Smooth muscle cell (in vitro differentiated cells): Measurements from ENCODE around the gene CDK6. TPM values are rescaled to one million over a fixed set of nuclear protein-coding genes. Genes with fewer than 3 reads are reported as not detected.

Experiments
- DNase-seq: peaks from one replicate; lab custom pipeline; 2025; ENCODE audit not compliant: unreplicated experiment; lab: John Stamatoyannopoulos, UW
- H2AFZ ChIP-seq: fragments of 200-600 bp; sonication (generic); 2 replicates; pipeline ENCODE4 v1.6.0; 2016; ENCODE audit warnings: antibody characterized with exemption, low read depth, mild to moderate bottlenecking
- H3F3A ChIP-seq: fragments of 200-600 bp; sonication (generic); 2 replicates; pipeline ENCODE4 v1.6.0; 2017; ENCODE audit warnings: antibody characterized with exemption, low read depth
- H3K27ac ChIP-seq: fragments of 200-600 bp; sonication (generic); 2 replicates; pipeline ENCODE4 v1.5.1; 2016; ENCODE audit warnings: low read depth, mild to moderate bottlenecking
- H3K27me3 ChIP-seq: fragments of 200-600 bp; sonication (generic); 2 replicates; pipeline ENCODE4 v1.6.1; 2016; ENCODE audit warnings: low read depth, mild to moderate bottlenecking
- H3K36me3 ChIP-seq: fragments of 200-600 bp; sonication (generic); 2 replicates; pipeline ENCODE4 v1.5.1; 2016; ENCODE audit warnings: low read depth
- H3K4me1 ChIP-seq: fragments of 200-600 bp; sonication (generic); 2 replicates; pipeline ENCODE4 v1.5.1; 2016; ENCODE audit warnings: low read depth
- H3K4me2 ChIP-seq: fragments of 200-600 bp; sonication (generic); 2 replicates; pipeline ENCODE4 v1.6.0; 2016; ENCODE audit warnings: mild to moderate bottlenecking
- H3K4me3 ChIP-seq: fragments of 200-600 bp; sonication (generic); 2 replicates; pipeline ENCODE4 v1.5.1; 2016; ENCODE audit warnings: mild to moderate bottlenecking
- H3K79me2 ChIP-seq: fragments of 200-600 bp; sonication (generic); 2 replicates; pipeline ENCODE4 v1.6.0; 2016; ENCODE audit warnings: low read depth, mild to moderate bottlenecking
- H3K9ac ChIP-seq: fragments of 200-600 bp; sonication (generic); 2 replicates; pipeline ENCODE4 v1.6.0; 2016; ENCODE audit warnings: low read depth
- H3K9me3 ChIP-seq: fragments of 200-600 bp; sonication (generic); replicated peaks from 2 replicates; pipeline ENCODE4 v1.5.1; 2016; ENCODE audit warnings: low read depth
- H4K20me1 ChIP-seq: fragments of 200-600 bp; sonication (generic); 2 replicates; pipeline ENCODE4 v1.6.0; 2016; ENCODE audit warnings: low read depth
- WGBS: methylation state at CpG from one replicate; pipeline ENCODE4 v1.1.7; 2016; ENCODE audit warnings: low lambda C conversion rate; 5-methylcytosine and 5-hydroxymethylcytosine counted together
- polyA plus RNA-seq: library from polyadenylated mRNA; unstranded; fragments of >200 nt; fragmentation: Nextera tagmentation; extraction: Ambion mirVana; gene quantifications from 2 replicates; pipeline ENCODE4 v1.2.1, GENCODE V29; 2016
- total RNA-seq: library from RNA; depleted of rRNA; stranded (reverse); fragments of >200 nt; gene quantifications from 2 replicates; pipeline ENCODE4 v1.2.3, GENCODE V29; 2014
- TF ChIP-seq, protein P1 (sequence below): fragments of 200-600 bp; sonication (generic); IDR thresholded peaks from 2 replicates; pipeline ENCODE4 v1.5.1; 2017; ENCODE audit warnings: borderline replicate concordance, mild to moderate bottlenecking, antibody characterized with exemption; ENCODE audit not compliant: insufficient read depth, poor library complexity, severe bottlenecking

The CDK6 gene
- total and polyA plus RNA-seq, 2 experiments from 2014 or later: 34.2 to 99.2 TPM

DNA sequence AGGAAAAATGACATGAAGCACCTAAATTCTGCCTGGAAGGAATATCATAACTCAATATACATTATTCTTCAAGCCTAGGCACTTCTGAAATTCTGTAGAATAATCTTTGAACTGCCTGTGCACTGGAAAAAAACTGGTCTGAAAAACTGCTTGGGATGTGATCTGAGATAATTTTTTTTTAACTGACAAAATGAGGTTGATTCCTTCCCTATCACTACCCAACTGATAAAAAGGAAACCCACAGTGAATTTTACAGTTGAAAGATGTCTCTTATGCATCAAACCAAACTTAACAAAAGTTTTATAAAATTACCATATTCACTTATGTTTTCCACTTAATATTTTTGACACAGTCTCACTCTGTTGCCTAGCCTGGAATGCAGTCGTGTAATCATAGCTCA, 179.0 kb downstream of the CDK6 start:
- H3K4me1 ChIP-seq: no peaks in the 10 kb centered on the region
- no peak overlapping the region for H2AFZ ChIP-seq
- no peaks in the 10 kb centered on the region for H3K36me3 ChIP-seq
- TF ChIP-seq, protein P1, sequence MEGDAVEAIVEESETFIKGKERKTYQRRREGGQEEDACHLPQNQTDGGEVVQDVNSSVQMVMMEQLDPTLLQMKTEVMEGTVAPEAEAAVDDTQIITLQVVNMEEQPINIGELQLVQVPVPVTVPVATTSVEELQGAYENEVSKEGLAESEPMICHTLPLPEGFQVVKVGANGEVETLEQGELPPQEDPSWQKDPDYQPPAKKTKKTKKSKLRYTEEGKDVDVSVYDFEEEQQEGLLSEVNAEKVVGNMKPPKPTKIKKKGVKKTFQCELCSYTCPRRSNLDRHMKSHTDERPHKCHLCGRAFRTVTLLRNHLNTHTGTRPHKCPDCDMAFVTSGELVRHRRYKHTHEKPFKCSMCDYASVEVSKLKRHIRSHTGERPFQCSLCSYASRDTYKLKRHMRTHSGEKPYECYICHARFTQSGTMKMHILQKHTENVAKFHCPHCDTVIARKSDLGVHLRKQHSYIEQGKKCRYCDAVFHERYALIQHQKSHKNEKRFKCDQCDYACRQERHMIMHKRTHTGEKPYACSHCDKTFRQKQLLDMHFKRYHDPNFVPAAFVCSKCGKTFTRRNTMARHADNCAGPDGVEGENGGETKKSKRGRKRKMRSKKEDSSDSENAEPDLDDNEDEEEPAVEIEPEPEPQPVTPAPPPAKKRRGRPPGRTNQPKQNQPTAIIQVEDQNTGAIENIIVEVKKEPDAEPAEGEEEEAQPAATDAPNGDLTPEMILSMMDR: no peak
- no peak overlapping the region for H3K9ac ChIP-seq
- peaks cover 59% of the 10 kb centered on the region for H4K20me1 ChIP-seq
- H3F3A ChIP-seq: peaks cover 6% of the 10 kb centered on the region
- WGBS: 95% methylated on average over 1 of the region's 1 CpG
- no peaks in the 10 kb centered on the region for H3K27me3 ChIP-seq
- H3K27ac ChIP-seq: no peak overlapping the region
- no peaks in the 10 kb centered on the region for H3K9me3 ChIP-seq
- peaks cover 25% of the 10 kb centered on the region for H3K79me2 ChIP-seq
- DNase-seq: no peak
- H3K4me3 ChIP-seq: no peak overlapping the region
- no peak overlapping the region for H3K4me2 ChIP-seq

DNA sequence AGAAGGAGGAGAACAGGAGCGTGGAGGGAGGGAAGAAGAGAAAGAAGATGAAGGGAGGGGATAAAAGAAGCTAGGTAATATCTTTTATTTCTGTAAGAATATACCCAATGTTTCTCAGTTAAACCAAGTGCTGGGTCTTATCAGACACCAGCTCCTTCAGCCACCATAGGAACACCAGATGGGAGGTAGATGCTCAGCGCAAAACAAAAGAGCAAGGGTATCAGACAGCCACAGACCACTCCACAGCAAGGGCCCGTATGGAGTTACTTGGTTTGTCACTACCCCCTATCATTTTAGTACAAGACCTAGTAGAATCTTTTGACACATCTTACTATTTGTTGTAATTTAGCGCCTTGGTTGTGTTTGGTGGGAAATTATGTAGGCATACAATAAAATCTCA, 180.3 kb downstream of the CDK6 start:
- Histone ChIP-seq H3K9ac (no peak overlapping the region), H2AFZ (no peak overlapping the region), H3K4me1 (no peaks in the 10 kb centered on the region), H3K27ac (no peak overlapping the region), H3K4me2 (no peak overlapping the region), H3K36me3 (no peaks in the 10 kb centered on the region), H3K27me3 (no peaks in the 10 kb centered on the region), H3K79me2 (peaks cover 25% of the 10 kb centered on the region), H3K9me3 (no peaks in the 10 kb centered on the region), H4K20me1 (peaks cover 59% of the 10 kb centered on the region), H3F3A (peaks cover 6% of the 10 kb centered on the region), H3K4me3 (no peak overlapping the region)
- TF ChIP-seq, protein P1: no peak
- 95% methylated on average over 4 of the region's 4 CpGs for WGBS
- DNase-seq: no peak

DNA sequence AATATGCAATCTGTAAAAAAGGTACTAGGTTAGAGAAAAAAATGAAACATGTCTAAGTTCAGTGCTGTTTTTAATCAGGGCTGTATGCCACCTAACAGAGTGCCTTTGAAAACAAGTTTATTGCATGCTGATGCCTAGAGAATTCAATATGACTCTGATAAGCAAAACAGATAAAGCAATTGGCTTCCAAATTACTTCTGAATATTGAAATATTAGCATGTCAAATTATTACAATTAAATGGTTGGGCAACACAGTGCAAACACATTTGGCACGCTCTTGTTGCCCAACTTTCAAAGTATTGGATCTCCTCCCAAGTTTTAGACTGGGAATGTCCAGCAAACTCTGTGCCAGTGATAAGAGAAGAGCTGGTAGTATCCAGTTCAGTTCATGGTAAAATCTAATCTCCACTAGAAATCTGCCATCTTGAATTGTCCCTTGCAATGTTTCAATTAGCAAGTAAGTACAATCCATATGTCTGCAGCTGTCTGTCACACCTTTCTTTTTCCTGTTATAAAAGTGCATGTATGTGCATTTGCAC, 181.0 kb downstream of the CDK6 start:
- Histone ChIP-seq H3K9me3 (no peaks in the 10 kb centered on the region), H2AFZ (no peak overlapping the region), H4K20me1 (peaks cover 60% of the 10 kb centered on the region), H3K4me2 (no peak overlapping the region), H3K36me3 (no peaks in the 10 kb centered on the region), H3K27me3 (no peaks in the 10 kb centered on the region), H3K4me1 (no peaks in the 10 kb centered on the region), H3K9ac (no peak overlapping the region), H3K27ac (no peak overlapping the region), H3F3A (peaks cover 6% of the 10 kb centered on the region), H3K79me2 (peaks cover 25% of the 10 kb centered on the region), H3K4me3 (no peak overlapping the region)
- TF ChIP-seq, protein P1: no peak
- 92% methylated on average over 1 of the region's 1 CpG for WGBS
- no peak for DNase-seq

DNA sequence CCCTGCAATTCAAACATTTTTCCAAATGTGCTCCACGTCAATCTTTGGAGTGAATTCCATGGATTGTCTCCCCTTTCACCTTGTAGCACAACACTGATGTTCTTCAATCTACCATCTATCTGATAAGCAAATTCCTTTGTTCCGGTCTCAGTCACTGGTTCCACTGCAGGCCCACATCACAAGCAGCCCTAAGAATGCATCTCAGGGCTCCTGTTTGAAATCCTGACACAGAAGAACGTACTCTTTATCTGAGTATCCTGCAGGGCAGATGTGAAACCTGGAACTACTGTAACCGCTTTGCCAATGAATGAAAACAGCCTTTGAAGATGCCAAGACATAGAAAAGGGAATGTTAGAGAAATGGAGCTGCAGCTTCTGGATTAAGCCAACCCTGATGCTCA, 183.2 kb downstream of the CDK6 start:
- Histone ChIP-seq H3K27me3 (no peaks in the 10 kb centered on the region), H3K4me3 (no peak overlapping the region), H3K9me3 (no peaks in the 10 kb centered on the region), H2AFZ (no peak overlapping the region), H3K36me3 (no peaks in the 10 kb centered on the region), H3K79me2 (peaks cover 27% of the 10 kb centered on the region), H3K9ac (no peak overlapping the region), H3K27ac (peak overlapping the region; percentile 59), H3F3A (peaks cover 6% of the 10 kb centered on the region), H3K4me1 (no peaks in the 10 kb centered on the region), H4K20me1 (peaks cover 74% of the 10 kb centered on the region), H3K4me2 (no peak overlapping the region)
- TF ChIP-seq, protein P1: no peak
- no peak for DNase-seq
- 63% methylated on average over 4 of the region's 4 CpGs for WGBS
